Measurements from ENCODE around the gene NOP9.

- TF ChIP-seq CTCF (IDR thresholded peaks at IDR 0.05) = no peak
- no peak for TF ChIP-seq EZH2 (IDR thresholded peaks at IDR 0.05)
Measured at GRCh38 chr14:24355009-24355408, 55.4 kb downstream of the NOP9 start.
